Neutrophil (primary cell): ENCODE data around the gene CDT1.
A peak's percentile ranks its signal among the peaks of the same experiment; 100 is the strongest.

Source experiments
- H3K27ac ChIP-seq: fragments of 200-600 bp; sonication (generic); 2 replicates; pipeline ENCODE4 v1.5.1; 2016; ENCODE audit warnings: mild to moderate bottlenecking, moderate library complexity
- H3K27me3 ChIP-seq: fragments of 200-600 bp; sonication (generic); 2 replicates; pipeline ENCODE4 v1.6.0; 2016; ENCODE audit warnings: mild to moderate bottlenecking
- H3K36me3 ChIP-seq: fragments of 200-600 bp; sonication (generic); 2 replicates; pipeline ENCODE4 v1.5.1; 2017
- H3K4me1 ChIP-seq, 2 experiments: fragments of 200-600 bp in 1 of 2; sonication (generic) in 1 of 2; 1 replicate in 1 of 2; 2 replicates in 1 of 2; pipeline versions ENCODE4 v1.5.1 to v1.6.1; 2013 to 2016; ENCODE audit warnings: low read depth in 1 of 2, low read length in 1 of 2, mild to moderate bottlenecking in 1 of 2, moderate library complexity in 1 of 2; ENCODE audit not compliant: control insufficient read depth in 1 of 2, insufficient read depth in 1 of 2
- H3K4me3 ChIP-seq, 2 experiments: fragments of 200-600 bp in 1 of 2; sonication (generic) in 1 of 2; 1 replicate in 1 of 2; 2 replicates in 1 of 2; pipeline ENCODE4 v1.5.1; 2013 to 2016; ENCODE audit warnings: low read depth in 1 of 2, low read length in 1 of 2, mild to moderate bottlenecking in 1 of 2, moderate library complexity in 1 of 2
- H3K9me3 ChIP-seq: fragments of 200-600 bp; sonication (generic); 2 replicates; pipeline ENCODE4 v1.5.1; 2016
- CTCF ChIP-seq: fragments of 200-600 bp; sonication (generic); IDR thresholded peaks from 2 replicates; pipeline ENCODE4 v1.5.1; 2016; ENCODE audit warnings: antibody characterized with exemption

The CDT1 gene

GRCh38 chr16:88799569-88800276 is 3.9 kb upstream of the CDT1 start:
- TF ChIP-seq CTCF: no peak
- peak overlapping the region; percentile 1 for H3K27ac ChIP-seq
- H3K4me3 ChIP-seq: no peak overlapping the region
- H3K27me3 ChIP-seq: no peaks in the 10 kb centered on the region
- no peaks in the 10 kb centered on the region for H3K9me3 ChIP-seq
- peaks cover 45 to 49% of the 10 kb centered on the region in 2 experiments for H3K4me1 ChIP-seq
- H3K36me3 ChIP-seq: no peaks in the 10 kb centered on the region

GRCh38 chr16:88800277-88800592 is 3.4 kb upstream of the CDT1 start:
- Histone ChIP-seq H3K36me3 (no peaks in the 10 kb centered on the region), H3K4me3 (no peak overlapping the region), H3K4me1 (peaks cover 42 to 45% of the 10 kb centered on the region in 2 experiments), H3K9me3 (no peaks in the 10 kb centered on the region), H3K27ac (peak overlapping the region; percentile 1), H3K27me3 (no peaks in the 10 kb centered on the region)
- TF ChIP-seq CTCF: no peak

- TF ChIP-seq CTCF: no peak
- Histone ChIP-seq H3K36me3 (peaks cover 7% of the 10 kb centered on the region), H3K27me3 (no peaks in the 10 kb centered on the region), H3K4me1 (peaks cover 37 to 39% of the 10 kb centered on the region in 2 experiments), H3K27ac (no peak overlapping the region), H3K4me3 (peak overlapping the region in 1 of 2 experiments; percentile 82), H3K9me3 (no peaks in the 10 kb centered on the region)
Measured at GRCh38 chr16:88804173-88804551, 573 bp downstream of the CDT1 start.

- H3K27ac ChIP-seq: no peak overlapping the region
- peaks cover 32 to 35% of the 10 kb centered on the region in 2 experiments for H3K4me1 ChIP-seq
- H3K4me3 ChIP-seq: peak overlapping the region in 1 of 2 experiments; percentile 82
- H3K9me3 ChIP-seq: no peaks in the 10 kb centered on the region
- TF ChIP-seq CTCF: no peak
- no peaks in the 10 kb centered on the region for H3K27me3 ChIP-seq
- H3K36me3 ChIP-seq: peaks cover 10% of the 10 kb centered on the region
Measured at GRCh38 chr16:88804552-88805339, 1.2 kb downstream of the CDT1 start.

GRCh38 chr16:88805340-88805715 is 1.7 kb downstream of the CDT1 start:
- Histone ChIP-seq H3K4me3 (no peak overlapping the region), H3K4me1 (peaks cover 32 to 34% of the 10 kb centered on the region in 2 experiments)

More at GRCh38 chr16:88805340-88805715, 1.7 kb downstream of the CDT1 start:
- Histone ChIP-seq H3K27ac (no peak overlapping the region), H3K27me3 (no peaks in the 10 kb centered on the region), H3K36me3 (peaks cover 10% of the 10 kb centered on the region), H3K9me3 (no peaks in the 10 kb centered on the region)
- no peak for TF ChIP-seq CTCF
